Stimulated activated CD4-positive, alpha-beta T cell treated with anti-CD3 and anti-CD28 coated beads, TNF-alpha, amount 100 ng/mL, for 4 hours (primary cell): Measurements from ENCODE around the gene RC3H2.
"Not testable (repeated sequence)": the region's sequence is repeated elsewhere in the genome, so short reads cannot be mapped to it uniquely, and the experiment has no call there.

Experiments
- DNase-seq, 3 experiments: peaks; one replicate each; pipeline ENCODE4 v3.0.0-alpha.2; 2020; ENCODE audit warnings: low read depth in 3 of 3

Gene RC3H2

DNA sequence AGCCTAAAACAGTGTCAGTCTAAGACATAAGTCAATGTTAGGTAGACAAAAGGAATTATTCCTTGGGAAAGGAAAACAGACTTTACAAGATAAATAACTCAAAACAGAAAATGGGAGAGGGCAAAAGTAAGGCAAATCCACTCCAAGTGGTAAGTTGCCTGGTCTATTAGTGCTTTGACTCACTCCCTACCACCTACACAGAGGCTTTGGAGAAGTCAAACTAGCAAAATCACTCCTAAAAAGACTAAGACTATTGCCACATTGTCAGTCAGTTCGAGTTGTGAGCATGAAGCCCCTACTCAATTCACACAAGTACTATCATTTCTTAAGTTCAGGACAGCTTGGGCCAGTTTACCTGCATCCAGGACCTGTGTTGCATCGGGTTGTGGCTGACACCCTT lies 13.2 kb upstream of the RC3H2 start:
- no peak for DNase-seq

DNA sequence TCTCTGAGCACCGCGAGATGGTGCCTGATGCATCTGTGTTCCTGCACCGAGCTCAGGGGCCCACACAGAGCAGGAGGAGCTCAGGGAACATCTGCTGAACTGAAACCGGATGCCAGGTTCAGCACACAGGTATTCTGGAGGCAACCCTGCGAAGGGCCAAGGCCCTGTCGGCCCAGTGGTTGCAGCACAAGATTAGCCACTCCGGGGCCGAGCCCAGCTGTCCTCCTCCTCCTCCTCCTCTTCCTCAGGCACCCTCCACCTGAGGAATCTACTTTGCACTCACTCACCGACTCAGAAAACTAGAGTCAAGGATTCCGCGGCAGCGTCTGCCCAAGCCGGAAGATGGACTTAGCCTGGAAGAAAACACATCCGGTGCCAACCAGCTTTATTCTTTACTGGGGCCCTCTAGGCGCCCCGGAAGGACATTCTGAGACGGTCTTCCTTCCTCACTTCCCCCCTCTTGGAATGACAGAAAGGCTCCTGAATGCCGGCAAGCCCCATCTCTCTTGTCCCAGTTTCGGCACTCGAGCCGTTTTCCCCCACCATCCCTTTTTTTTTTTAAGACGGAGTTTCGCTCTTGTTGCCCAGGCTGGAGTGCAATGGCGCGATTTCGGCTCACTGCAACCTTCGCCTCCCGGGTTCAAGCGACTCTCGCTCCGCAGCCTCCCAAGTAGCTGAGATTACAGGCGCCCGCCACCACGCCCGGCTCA lies 8.0 kb upstream of the RC3H2 start, which contains the start of gene ZBTB6:
TSS of gene ZBTB6 (minus strand) at position 360 of the 710 bp plus-strand sequence. CDS start 1,251 bp downstream, outside the sequence.
- peak; percentile 35 to 42 (median 38) for DNase-seq

DNA sequence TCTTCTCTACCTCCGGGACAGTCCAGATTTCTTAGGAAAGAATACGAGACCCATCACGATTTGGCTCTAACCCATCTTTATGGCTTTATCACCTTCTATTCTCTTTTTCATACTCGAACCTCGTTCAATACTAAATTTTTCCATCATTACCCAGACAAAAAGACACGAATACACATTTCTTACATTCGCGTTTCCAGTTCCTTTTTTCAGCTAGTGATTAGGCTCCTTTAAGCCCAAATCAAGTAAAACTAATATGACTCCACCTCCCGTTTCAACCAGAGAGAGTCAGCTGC lies 7.5 kb upstream of the RC3H2 start:
- no peak for DNase-seq

DNA sequence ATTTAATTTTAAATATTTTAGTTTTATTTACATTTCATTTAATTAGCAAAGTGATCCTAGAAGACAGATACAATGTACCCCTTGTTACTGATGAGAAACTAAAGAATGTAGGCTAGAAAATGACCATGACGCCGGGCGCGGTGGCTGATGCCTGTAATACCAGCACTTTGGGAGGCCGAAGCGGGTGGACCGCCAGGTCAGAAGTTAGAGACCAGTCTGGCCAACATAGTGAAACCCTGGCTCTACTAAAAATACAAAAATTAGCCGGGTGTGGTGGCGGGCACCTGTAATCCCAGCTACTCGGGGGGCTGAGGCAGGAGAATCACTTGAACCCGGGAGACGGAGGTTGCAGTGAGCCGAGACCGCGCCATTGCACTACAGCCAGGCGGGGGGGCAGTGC lies 963 bp upstream of the RC3H2 start:
- not testable (repeated sequence) for DNase-seq

DNA sequence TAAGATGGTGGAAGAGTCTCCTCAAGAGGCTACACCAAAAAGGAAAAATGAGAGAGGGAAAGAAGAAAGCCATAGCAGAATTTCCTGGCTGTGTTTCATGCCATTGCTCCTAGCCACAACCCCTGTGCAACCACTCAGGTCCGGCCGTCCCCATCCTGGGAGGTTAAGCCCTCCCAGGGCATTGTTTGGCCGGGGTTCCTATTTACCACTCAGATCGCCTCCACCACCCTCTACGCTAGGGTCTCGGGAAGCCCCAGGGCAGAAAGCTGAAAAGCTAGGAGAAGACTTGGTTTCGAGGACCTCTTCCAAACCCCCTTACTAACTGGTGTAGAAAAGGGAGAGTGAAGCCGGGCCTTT lies 715 bp downstream of the RC3H2 start:
- no peak for DNase-seq

DNA sequence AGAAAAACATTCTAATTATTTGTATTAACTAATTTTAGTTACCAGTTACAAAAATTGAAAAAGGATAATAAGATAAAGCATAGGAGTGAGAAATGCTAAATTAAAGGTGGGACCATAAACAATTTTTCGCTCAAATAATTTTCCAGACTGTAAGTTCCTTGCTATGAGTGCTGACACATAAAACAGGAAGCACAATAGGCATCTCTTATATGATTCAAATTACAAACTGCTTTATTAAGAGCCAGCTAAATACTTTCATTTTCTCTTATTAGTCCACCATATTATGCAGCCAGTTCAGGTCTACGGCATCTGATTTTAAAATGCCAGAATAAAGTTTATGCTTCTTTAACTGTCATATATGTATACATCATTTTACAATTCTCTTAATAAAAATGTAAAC lies 4.4 kb downstream of the RC3H2 start:
- no peak for DNase-seq

DNA sequence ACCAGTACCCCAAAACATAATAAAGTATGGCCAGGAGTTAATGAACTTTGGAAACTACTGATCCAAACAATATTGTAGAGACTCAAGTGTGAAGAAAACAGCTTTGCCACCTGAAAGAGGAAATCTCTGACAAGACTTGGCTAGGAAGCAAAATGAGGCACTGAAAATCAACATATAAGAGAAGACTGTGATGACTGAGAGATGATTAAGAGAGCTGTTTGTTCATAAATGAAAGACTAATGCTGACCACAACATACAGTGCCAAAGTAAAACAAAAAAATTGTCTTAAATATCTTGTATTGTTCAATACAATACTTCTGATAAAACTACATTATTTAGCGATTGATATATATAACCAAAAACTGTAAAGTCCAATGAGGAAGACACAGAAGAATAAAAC lies 7.2 kb downstream of the RC3H2 start:
- DNase-seq, result no peak

DNA sequence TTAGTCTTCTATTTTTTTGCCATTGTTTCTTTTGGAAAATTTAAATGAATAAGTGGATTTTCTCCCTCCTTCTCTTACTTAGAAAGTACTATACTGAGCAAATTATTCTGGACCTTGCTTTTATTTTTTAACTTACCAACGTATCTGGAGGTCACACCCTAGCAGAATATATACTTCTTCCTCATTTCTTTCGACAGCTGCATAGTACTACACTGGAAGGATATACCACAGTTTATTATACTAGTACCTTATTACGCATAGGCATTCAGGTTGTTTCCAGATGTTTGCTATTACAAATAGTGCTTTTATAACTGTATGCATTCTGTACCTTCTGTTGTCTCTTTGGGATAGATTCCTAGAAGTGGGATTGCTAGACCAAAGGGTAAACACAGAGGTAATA lies 16.7 kb downstream of the RC3H2 start:
- DNase-seq, result no peak

DNA sequence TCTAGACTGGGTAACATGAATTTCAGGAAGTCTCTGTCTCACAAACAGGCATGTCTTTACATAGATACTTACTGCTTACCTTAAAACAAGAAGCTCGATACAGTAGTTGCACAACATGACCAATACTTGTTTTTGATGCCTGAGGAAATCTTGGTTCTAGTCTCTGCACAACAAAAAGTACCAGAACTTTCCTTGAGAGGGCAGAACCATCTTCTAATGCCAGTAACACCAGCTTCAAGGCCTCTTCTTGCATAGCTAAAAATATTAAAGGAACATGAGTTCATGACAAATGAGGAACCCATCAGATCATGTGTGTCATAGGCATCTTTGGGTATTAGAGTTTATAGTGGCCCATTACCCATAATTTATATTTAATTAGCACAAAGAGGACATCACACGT lies 22.0 kb downstream of the RC3H2 start:
- DNase-seq, result no peak

DNA sequence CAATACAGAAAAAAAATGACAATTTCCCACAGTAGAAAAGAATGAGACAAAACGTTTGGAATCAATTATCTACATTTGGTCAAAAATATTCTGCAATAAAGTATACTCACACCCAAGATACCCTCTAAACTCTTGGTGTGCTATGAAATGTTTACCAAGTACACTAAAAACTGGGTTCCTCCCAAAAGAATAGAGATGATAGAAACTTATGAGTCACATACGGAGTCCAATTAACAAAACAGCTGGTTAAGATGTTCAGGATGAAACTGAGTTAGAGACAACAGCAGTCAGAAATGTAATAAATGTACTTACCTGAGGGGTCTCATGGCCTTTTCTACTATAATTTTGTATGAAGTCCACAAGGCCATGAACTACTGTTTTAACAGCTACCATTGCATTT lies 25.7 kb downstream of the RC3H2 start:
- no peak for DNase-seq

DNA sequence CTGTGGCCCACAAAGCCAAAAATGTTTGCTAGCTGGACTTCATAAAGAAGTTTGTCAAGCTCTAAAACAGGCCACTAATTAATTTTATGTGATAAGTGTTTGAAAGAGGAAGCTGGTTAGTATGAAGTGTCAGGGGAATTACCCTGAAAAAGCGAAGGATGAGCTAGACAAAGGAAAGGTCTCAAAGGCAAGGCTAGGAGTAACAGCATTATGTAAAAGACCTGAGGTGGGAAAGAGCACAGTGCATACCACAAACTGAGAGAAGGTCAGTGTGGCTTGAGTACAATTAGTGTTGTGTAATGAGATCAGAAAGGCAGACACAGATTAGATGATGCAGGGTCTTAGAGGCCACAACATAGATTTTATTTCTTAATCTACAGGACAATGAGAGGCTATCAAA lies 29.6 kb downstream of the RC3H2 start:
- no peak for DNase-seq

DNA sequence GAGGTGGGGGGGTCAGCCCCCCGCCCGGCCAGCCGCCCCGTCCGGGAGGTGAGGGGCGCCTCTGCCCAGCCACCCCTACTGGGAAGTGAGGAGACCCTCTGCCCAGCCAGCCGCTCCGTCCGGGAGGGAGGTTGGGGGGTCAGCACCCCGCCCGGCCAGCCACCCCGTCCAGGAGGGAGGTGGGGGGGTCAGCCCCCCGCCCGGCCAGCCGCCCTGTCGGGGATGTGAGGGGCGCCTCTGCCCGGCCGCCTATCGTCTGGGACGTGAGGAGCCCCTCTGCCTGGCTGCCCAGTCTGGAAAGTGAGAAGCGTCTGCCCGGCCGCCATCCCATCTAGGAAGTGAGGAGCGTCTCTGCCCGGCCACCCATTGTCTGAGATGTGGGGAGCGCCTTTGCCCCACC lies 37.9 kb downstream of the RC3H2 start:
- DNase-seq, result not testable (repeated sequence)

DNA sequence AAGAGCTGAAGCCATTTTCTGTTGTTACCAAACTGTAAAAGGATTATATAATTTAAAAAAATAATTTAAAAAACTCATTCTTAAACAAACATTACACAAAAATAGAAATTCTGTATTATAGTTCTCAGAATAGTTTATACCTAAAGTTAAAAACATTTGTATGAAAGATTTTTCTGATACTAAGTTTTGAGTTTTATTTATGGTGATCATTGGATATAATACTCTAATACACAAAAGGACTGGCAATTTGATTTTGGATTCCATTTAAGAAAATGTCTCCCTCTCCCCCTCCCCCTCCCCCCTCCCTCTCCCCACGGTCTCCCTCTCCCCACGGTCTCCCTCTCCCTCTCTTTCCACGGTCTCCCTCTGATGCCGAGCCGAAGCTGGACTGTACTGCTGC lies 39.1 kb downstream of the RC3H2 start:
- no peak for DNase-seq

DNA sequence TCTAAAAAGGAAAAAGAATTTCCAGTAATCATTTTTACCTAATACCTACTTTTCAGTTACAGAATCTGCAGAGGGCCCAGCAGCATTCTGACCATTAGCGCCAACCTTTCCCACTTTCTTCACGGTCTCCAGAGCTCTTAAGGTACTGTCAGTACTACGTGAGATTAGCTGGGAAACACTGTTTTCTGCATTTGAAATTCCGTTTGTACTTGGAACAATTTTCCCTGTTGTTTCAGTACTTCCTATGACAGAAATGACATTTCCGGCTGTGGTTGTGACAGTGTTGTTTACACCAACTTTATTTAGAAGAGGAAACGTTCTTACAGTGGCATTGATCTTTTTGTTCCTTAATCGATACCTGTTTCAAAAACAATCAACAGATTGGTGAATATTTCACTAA lies 39.9 kb downstream of the RC3H2 start:
- DNase-seq, result no peak

DNA sequence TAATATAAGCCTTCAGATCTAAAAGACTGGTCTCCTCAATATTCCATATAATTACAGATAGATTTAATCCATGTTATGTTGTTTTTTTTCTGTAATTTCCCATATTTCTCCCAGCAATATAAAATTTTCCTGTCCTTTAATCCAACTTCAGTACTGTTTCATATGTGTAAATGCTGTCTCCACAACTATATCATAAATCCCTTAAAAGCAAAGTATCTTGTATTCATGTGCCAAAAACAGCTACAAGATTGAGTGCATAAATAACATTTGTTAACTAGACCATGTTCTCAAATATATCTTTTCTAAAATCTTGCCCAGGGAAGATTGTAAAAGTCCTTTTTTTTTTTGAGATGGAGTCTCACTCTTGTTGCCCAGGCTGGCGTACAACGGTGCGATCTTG lies 41.8 kb downstream of the RC3H2 start:
- DNase-seq, result no peak

DNA sequence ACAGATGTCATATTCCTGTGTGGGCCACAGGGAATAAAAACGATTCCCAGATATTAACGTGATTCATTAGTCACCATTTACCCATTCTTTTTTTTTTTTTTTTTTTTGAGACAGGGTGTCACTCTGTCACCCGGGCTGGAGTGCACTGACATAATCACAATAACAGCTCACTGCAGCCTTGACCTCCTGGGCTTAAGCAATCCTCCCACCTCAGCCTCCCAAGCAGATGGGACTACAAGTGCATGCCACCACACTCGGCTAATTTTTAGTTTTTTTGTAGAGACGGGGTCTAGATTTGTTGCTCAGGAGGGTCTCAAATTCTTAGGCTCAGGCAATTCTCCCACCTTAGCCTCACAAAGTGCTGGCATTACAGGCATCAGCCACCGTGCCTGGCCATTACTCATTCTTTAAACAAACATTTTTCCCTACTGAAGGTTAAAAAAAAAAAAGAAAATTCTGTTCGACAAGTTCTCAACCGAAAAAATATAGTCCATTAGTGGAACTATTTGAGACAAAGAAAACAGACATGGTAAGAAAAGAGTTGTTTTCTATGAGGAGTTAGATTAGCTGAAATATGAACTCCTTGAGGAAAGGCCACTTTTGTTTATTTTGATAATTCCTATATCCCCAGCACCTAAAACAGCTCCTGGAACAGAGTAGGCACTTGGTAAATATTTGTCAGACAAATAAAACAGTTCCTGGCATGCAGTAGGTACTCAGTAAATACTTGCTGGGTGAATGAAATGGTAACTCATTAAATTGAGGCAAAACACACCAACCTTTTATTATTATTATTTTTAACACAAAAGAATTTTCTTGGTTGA lies 44.6 kb downstream of the RC3H2 start:
- DNase-seq, result no peak

DNA sequence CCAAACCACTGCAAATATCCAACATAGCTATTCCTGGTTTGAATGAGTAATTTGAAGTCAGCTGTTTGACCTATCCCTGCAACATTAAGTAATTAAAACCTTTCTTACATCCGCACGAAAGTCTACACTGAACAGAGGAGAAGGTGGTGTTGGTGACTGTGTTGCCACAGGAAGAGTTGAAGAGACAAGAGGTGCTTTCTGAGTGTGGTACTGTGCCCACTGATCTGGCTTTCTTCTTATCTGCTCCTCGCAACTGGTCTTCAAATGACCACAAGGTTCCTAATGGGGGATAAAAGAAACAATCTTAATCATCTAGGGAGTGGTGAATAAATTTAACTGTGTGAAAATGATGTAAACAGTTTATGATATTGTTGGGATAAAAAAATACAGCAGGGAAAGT lies 47.3 kb downstream of the RC3H2 start:
- no peak for DNase-seq

DNA sequence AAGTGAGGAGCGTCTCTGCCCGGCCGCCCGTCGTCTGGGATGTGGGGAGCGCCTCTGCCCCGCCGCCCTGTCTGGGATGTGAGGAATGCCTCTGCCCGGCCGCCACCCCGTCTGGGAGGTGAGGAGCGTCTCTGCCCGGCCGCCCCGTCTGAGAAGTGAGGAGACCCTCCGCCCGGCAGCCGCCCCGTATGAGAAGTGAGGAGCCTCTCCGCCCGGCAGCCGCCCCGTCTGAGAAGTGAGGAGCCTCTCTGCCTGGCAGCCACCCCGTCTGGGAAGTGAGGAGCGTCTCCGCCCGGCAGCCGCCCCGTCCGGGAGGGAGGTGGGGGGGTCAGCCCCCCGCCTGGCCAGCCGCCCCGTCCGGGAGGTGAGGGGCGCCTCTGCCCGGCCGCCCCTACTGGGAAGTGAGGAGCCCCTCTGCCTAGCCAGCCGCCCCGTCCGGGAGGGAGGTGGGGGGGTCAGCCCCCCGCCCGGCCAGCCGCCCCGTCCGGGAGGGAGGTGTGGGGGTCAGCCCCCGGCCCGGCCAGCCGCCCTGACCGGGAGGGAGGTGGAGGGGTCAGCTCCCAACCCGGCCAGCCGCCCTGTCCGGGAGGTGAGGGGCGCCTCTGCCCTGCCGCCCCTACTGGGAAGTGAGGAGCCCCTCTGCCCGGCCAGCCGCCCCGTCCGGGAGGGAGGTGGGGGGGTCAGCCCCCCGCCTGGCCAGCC lies 52.9 kb downstream of the RC3H2 start:
- not testable (repeated sequence) for DNase-seq

DNA sequence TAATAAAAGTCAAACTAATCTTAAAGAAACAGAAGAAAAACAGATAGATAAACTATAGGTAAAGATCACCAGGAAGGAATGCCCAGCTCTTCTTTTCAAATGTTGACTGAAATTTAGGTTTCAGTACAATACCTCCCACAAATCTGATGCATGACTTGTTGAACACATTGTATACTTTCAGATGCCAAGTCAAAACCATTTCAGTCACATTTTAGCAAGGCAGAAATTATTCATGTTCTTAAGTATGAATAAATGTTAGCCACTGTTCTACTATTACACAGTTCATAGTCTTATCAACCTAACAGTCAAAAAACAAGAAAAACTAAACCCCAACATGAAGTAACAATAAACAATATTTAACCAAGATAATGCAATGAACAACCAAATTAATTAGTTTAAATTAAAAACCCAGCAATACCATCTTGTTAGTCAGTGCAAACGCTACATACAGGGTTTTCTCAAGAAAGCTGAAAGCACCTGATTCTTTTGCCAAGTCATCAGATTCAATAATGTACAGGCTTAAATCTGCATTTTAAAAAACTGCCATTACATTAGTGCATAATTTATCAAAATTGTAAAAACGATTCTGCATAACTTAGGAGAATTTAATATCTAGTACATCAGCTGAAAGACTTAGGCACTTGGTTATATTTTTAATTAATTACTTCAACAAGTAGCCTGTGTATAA lies 56.8 kb downstream of the RC3H2 start:
- DNase-seq, result no peak

DNA sequence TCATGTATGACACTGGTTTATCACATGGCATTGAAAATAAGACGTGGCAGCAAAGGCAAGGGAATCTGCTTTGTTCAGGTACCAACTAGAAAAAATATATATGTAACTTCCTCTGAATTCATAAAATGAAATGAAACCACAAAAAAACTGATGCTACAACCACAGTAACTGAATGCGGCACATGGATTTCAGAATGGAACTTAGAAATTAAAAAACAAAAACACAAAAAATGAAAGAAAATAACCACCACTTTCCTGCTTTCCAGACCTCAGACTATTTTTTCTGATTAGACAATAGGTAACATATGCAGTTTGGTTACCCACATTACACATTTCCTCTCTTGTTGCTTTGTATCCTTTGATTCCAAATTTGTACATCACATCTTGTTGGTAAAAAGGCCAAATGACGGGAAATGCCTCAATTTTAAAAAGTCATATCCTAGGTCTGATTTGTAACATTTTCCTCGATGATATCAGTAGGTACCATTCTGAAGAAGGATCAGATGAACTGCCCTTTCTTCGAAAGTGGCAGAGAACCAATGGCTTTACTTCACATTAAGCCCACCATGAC lies 58.7 kb downstream of the RC3H2 start:
- no peak for DNase-seq

DNA sequence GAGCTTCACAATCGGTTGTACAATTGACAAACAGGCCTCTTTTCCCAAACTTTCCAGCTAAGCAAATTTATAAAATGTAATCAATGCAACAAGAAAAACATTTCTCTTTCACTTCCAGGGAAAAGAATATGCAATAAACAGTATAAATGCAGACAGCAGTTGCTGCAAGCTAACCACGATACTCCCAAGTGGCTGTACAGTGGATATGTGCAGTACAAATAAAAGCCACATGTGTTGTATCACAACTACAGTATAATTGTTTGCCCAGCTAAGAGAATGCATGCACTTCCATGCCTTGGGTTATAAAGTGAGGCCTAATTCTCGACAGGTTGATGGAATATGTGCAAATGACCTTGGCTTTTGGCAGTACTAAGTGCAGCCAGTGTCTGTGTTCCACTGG lies 60.0 kb downstream of the RC3H2 start:
- no peak for DNase-seq

DNA sequence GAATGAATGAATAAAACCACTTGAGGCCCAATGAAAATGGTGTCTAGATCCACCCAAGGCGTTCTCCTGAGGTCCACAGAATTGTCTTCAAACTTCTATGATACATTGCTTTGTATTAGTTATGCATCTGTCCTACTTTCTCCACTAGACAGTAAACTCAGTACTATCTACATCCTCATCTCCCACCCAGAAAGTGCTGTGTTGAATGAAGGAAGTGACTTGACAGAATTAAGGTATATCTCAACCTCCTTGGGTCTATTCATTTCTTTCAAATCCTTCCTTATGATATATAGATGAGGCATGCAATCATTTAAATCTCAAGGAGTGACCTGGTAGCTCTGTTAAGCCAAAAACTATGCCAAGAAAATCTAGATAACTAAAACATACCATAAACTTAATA lies 61.0 kb downstream of the RC3H2 start:
- DNase-seq, result no peak
